HEK293 (cell line): Measurements from ENCODE around the gene WASF2.

Experiments used
- ATF2 ChIP-seq: fragments of 450-650 bp; formaldehyde crosslinking; IDR thresholded peaks from 2 replicates; pipeline ENCODE4 v1.5.1; 2016; ENCODE audit warnings: missing biosample characterization, missing genetic modification characterization, low read depth
- HIC1 ChIP-seq: fragments of 450-650 bp; formaldehyde crosslinking; IDR thresholded peaks from 2 replicates; pipeline ENCODE4 v1.5.1; 2016; ENCODE audit warnings: missing biosample characterization, missing genetic modification characterization
- PRDM4 ChIP-seq: fragments of 450-650 bp; formaldehyde crosslinking; IDR thresholded peaks from 2 replicates; pipeline ENCODE4 v1.5.1; 2017; ENCODE audit warnings: missing biosample characterization, missing genetic modification characterization
- SETDB1 ChIP-seq: IDR thresholded peaks from one replicate; pipeline ENCODE4 v1.6.1; 2017; ENCODE audit warnings: mild to moderate bottlenecking, low read length, moderate library complexity, mixed read lengths; ENCODE audit not compliant: insufficient read length
- ZFP69B ChIP-seq: fragments of 450-650 bp; formaldehyde crosslinking; IDR thresholded peaks from 2 replicates; pipeline ENCODE4 v1.5.1; 2016; ENCODE audit warnings: missing biosample characterization, missing genetic modification characterization
- ZNF114 ChIP-seq: fragments of 450-650 bp; formaldehyde crosslinking; IDR thresholded peaks from 2 replicates; pipeline ENCODE4 v1.5.0; 2017; ENCODE audit warnings: missing biosample characterization, missing genetic modification characterization
- ZNF138 ChIP-seq: fragments of 450-650 bp; formaldehyde crosslinking; IDR thresholded peaks from 2 replicates; pipeline ENCODE4 v1.5.1; 2016; ENCODE audit warnings: missing biosample characterization, missing genetic modification characterization, borderline replicate concordance
- ZNF155 ChIP-seq: fragments of 450-650 bp; formaldehyde crosslinking; IDR thresholded peaks from 2 replicates; pipeline ENCODE4 v1.5.1; 2016; ENCODE audit warnings: missing biosample characterization, missing genetic modification characterization
- ZNF433 ChIP-seq: fragments of 450-650 bp; formaldehyde crosslinking; IDR thresholded peaks from 2 replicates; pipeline ENCODE4 v1.5.1; 2016; ENCODE audit warnings: missing biosample characterization, missing genetic modification characterization, low read depth
- TF ChIP-seq, protein P1 (sequence below): fragments of 450-650 bp; formaldehyde crosslinking; IDR thresholded peaks from 2 replicates; pipeline ENCODE4 v1.5.1; 2016; ENCODE audit warnings: missing biosample characterization, missing genetic modification characterization

- TF ChIP-seq ZNF433 (no peak), ATF2 (no peak), SETDB1 (no peak), ZNF138 (tag by site-specific recombination) (no peak), ZFP69B (tag by site-specific recombination) (no peak), ZNF155 (tag by site-specific recombination) (no peak), HIC1 (tag by site-specific recombination) (no peak), ZNF114 (no peak), PRDM4 (tag by site-specific recombination) (no peak)
- TF ChIP-seq, protein P1, sequence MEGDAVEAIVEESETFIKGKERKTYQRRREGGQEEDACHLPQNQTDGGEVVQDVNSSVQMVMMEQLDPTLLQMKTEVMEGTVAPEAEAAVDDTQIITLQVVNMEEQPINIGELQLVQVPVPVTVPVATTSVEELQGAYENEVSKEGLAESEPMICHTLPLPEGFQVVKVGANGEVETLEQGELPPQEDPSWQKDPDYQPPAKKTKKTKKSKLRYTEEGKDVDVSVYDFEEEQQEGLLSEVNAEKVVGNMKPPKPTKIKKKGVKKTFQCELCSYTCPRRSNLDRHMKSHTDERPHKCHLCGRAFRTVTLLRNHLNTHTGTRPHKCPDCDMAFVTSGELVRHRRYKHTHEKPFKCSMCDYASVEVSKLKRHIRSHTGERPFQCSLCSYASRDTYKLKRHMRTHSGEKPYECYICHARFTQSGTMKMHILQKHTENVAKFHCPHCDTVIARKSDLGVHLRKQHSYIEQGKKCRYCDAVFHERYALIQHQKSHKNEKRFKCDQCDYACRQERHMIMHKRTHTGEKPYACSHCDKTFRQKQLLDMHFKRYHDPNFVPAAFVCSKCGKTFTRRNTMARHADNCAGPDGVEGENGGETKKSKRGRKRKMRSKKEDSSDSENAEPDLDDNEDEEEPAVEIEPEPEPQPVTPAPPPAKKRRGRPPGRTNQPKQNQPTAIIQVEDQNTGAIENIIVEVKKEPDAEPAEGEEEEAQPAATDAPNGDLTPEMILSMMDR (tag by site-specific recombination) = no peak
These were observed 9.2 kb upstream of the WASF2 start for GRCh38 chr1:27499142-27499541.
